C4-2B (cell line): Measurements from ENCODE around the gene ARHGAP8.

Experiments used
- H3K27ac ChIP-seq: fragments of 450-650 bp; 2 replicates; pipeline ENCODE4 v1.5.1; 2017
- ZFX ChIP-seq: fragments of 450-650 bp; IDR thresholded peaks from 2 replicates; pipeline ENCODE4 v1.6.1; 2017
- TF ChIP-seq, protein P1 (sequence below): fragments of 450-650 bp; conservative IDR thresholded peaks from 2 replicates; pipeline ENCODE4 v1.5.1; 2017; ENCODE audit warnings: mild to moderate bottlenecking

ARHGAP8 gene

DNA sequence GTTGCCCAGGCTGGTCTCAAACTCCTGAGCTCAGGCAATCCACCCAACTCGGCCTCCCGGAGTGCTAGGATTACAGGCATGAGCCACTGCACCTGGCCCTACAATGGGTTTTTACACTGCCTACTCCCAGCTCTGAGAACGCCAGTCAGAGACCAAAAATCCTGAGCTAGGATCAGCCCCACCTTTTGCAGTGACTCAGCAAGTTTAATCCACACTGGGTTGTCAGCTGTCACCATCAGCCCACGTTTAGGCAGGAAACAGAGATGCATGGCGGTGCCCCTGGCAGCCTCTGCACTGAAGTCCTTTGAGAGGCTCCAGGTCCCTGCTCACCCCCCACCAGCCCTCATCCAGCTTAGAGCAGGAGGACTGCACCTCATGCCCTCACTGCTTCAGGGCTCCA lies 117.6 kb downstream of the ARHGAP8 start:
- H3K27ac ChIP-seq = peak overlapping the region; percentile 19; the same call in 1 of the 2 replicates
- TF ChIP-seq ZFX = no peak
- TF ChIP-seq, protein P1, sequence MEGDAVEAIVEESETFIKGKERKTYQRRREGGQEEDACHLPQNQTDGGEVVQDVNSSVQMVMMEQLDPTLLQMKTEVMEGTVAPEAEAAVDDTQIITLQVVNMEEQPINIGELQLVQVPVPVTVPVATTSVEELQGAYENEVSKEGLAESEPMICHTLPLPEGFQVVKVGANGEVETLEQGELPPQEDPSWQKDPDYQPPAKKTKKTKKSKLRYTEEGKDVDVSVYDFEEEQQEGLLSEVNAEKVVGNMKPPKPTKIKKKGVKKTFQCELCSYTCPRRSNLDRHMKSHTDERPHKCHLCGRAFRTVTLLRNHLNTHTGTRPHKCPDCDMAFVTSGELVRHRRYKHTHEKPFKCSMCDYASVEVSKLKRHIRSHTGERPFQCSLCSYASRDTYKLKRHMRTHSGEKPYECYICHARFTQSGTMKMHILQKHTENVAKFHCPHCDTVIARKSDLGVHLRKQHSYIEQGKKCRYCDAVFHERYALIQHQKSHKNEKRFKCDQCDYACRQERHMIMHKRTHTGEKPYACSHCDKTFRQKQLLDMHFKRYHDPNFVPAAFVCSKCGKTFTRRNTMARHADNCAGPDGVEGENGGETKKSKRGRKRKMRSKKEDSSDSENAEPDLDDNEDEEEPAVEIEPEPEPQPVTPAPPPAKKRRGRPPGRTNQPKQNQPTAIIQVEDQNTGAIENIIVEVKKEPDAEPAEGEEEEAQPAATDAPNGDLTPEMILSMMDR = no peak

DNA sequence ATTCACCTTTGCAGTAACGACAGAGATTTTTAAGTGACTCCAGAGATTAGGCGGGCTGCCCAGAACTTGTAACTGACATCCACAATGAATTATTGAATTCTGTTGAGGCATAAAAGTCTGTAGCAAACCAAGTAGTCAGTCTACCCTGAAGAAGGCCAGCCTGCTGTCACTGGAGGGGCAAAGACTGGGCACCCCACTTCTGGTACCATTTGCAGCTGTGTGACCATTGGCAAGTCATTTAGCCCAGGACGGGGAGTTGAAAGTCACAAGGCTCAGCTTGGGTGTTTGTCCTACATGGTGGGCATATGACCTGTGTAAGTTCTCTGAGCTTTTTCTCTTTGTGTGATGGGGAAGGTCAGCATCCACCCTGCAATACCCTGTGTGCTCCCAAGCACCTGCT lies 119.4 kb downstream of the ARHGAP8 start:
- no peak overlapping the region for H3K27ac ChIP-seq
- TF ChIP-seq ZFX = no peak
- TF ChIP-seq, protein P1 = no peak

DNA sequence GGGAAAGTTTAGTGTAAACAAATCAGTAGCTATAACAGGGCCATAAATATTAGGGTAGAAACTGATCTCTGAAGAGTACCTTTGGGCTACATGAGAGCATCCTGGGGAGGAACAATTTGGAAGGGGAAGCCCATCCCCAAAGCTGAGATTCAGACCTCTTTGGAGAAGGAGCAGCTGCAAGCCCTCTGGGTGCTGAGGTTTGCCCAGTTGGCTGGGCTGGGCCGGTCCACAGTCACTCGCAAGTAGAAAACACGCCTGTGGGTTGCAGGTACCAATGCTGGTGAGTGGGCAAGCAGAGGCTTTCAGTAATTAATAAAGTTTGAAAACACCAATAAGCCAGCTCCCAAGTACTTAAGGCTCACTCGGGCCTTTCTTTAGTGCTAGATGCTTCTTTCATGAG lies 124.5 kb downstream of the ARHGAP8 start:
- H3K27ac ChIP-seq = no peak overlapping the region
- no peak for TF ChIP-seq ZFX
- TF ChIP-seq, protein P1 = no peak

DNA sequence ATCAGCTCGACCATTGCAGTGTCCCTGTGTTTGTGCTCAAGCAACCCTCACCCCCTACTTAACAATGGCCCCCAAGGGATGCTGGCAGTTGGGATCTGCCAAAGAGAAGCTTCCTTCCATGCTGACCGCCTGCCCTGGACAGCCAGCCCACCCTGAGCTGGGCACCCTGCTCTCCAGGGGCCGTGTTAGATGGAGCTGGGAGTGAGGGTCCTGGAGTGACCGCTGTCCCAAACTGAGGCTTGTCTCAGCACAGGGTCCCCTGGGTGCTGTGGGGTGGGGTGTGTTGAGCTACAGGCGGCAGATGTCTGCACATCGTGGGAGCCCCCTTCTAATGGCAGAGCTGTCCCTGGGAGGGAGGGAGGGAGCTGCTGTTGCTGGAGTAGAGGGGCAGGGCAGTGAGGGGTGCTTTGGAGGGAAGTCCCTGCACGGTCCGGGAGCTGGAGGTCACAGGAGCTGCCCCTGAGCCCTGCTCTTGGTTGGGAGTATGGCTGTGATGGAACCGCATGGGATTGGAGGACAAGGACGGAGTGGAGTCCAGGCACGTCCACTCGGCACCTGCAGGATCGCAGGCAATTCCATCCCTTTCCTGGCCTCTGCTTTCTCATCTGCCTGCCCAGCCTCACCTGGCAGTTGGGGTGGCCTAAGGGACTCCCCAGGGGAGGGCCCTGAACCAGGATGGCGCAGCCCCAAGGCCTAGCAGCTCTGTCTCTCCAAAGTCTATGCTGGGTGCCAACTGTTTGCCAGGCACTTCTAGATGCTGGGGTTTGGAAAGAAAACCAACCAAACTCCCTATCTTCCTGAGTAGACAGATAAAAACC lies 126.3 kb downstream of the ARHGAP8 start:
- no peak for TF ChIP-seq ZFX
- TF ChIP-seq, protein P1 = no peak
- H3K27ac ChIP-seq = no peak overlapping the region

DNA sequence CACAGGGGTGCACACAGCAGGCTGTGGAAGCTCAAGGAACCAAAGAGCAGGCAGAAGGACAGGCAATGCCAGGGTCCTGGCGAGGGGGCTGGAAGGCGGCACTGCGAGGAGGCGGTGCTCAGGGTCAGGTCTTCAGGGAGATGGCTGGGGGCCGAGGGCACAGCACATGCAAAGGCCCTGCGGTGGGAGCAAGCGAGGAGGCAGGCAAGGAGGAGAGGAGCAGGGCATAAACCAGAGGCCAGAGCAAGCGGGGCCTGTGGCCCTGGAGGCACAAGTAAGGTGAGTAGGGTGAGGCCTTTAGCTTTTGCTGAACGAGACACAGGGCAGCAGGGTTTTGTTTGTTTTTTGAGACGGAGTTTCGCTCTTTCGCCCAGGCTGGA lies 126.9 kb downstream of the ARHGAP8 start:
- TF ChIP-seq, protein P1 = no peak
- TF ChIP-seq ZFX = no peak
- H3K27ac ChIP-seq = no peak overlapping the region

DNA sequence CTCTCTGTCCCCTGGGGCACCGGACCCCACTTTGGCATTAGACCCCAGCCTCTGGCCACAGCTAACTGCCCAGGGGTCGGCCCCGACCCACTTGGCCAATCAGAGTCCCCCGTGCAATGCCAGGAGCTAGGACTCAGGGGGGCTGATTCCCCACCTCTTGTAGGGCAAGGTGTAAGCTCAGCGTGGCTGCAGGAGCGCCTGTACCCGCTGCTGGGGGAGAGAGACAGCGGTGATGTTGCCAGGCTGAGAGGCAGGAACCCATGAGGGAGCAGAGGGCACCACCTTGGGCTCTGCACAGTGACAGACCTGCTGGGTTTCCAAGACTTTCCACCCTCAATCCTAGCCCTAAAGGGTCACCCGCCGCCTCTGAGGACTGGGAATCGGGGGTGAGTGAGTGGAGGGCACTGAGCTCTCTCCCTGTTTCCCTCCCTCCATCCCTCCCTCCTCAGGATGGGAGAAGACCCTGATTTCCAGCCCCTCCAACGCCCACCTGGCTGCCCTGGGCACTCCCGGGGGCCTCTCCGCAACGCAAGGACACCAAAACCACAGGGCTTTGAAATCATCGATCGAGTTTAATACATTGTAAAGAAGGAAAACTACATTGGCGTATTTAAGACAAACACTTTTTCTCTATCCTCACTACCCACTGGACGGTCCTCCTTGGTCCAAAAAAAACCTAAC lies 128.4 kb downstream of the ARHGAP8 start:
- no peak overlapping the region; the same call in 1 of the 2 replicates for H3K27ac ChIP-seq
- TF ChIP-seq, protein P1 = no peak
- TF ChIP-seq ZFX = no peak

DNA sequence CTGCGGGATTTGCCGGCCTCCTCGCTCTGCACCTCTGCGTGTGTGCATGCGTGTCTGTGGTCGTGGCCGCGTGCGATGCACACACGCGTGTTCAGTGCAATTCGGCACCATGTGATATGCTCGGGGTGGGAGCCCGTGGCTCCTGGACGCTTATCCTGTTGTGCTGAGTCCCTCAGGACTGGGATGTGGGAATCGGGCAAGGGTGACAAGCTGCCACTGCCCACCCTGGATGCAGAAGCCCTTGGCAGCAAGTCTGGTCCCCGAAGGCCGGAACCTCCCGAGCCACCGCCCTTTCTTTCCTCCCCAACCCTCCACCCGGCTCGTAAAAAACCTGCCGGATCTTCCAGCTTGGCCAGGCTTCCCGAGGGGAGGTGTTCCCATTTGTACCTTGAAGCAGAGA lies 129.2 kb downstream of the ARHGAP8 start:
- TF ChIP-seq, protein P1 = no peak
- TF ChIP-seq ZFX = no peak
- peak overlapping the region; percentile 47 for H3K27ac ChIP-seq
